LoVo (cell line): Measurements from ENCODE around the gene GLYAT.

Experiments used
- DNase-seq: peaks from one replicate; pipeline ENCODE4 v3.0.0-alpha.2; 2016; ENCODE audit warnings: low spot score

The GLYAT gene, protein sequence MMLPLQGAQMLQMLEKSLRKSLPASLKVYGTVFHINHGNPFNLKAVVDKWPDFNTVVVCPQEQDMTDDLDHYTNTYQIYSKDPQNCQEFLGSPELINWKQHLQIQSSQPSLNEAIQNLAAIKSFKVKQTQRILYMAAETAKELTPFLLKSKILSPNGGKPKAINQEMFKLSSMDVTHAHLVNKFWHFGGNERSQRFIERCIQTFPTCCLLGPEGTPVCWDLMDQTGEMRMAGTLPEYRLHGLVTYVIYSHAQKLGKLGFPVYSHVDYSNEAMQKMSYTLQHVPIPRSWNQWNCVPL

DNA sequence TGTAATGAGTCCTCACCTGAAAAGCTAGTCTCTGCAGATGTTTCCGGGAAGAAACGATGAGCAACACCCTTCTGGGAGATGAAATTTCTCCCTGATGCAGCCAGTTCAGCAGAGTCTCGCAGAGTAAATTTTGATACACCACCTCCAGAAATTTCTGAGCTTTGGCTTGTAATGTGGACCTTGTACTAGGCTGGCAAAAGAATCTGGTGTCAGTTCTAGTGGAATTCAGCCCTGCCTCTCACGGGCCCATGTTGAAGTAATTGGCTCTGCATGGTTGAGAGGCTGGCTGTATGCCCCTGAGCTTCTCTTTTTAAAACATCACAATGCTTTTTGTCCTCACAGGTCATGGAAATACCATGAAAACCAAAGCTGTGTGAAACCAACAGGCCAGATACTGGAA, at the start of gene GLYAT:
TSS of gene GLYAT (minus strand) at position 125 of the 400 bp plus-strand sequence. CDS start 7,447 bp downstream, outside the sequence.
- DNase-seq, result no peak

DNA sequence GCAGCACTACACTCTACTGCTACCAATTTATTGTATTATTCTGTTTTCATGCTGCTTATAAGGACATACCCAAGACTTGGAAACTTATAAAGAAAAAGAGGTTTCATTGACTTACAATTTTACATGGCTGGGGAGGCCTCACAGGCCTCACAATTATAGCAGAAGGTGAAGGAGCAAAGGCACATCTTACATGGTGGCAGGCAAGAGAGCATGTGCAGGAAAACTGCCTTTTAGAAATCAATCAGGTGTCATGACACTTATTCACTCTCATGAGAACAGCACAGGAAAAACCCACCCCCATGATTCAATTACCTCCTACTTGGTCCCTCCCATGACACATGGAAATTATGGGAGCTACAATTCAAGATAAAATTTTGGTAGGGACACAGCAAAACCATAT, 49.6 kb upstream of the GLYAT start:
- DNase-seq, result no peak

DNA sequence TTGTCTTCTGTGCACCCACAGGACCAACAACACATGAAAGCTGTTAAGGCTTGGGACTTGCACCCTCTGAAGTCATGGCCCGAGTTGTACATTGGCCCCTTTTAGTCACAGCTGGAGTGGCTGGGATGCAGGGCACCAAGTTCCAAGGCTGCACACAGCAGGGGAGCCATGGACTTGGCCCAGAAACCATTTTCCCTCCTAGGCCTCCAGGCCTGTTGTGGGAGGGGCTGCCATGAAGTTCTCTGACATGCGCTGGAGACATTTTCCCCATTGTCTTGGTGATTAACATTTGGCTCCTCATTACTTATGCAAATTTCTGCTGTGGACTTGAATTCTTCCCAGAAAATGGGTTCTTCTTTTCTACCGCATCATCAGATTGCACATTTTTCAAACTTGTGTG, 48.8 kb upstream of the GLYAT start:
- no peak for DNase-seq

DNA sequence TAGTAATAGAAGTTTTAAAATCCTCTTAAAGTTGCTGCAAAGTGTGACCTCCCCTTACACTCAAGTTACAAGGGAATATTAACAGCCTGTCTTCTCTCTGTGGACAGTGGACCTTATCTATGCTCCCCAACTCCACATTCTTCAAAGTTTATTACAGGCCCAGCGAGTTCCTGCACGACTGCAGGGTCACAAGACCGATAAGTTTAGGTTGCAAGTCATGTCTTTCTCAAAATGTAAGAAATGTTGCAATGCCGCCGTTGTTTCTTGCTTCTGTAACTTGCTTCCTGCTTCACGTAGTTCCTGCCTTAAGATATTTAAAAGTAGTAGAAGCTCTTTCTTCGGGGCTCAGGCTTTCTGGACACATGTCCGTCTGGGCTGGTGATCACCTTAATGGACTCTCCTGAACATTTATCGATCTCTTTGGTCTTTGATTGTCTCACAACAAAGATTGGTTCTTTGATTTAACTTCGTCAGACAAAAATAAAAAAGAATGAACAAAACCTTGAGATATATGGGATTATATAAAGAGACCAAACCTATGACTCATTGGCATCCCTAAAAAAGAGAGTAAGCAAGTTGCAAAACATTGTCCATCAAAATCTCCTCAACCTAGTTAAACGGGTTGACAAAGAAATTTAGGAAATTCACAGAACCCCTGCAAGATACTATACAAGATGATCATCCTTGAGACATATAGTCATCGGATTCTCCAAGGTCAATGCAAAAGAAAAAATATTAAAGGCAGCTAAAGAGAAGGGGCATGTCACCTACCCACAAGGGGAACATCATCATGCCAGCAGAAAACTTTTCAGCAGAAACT, 45.4 kb upstream of the GLYAT start:
- no peak for DNase-seq

DNA sequence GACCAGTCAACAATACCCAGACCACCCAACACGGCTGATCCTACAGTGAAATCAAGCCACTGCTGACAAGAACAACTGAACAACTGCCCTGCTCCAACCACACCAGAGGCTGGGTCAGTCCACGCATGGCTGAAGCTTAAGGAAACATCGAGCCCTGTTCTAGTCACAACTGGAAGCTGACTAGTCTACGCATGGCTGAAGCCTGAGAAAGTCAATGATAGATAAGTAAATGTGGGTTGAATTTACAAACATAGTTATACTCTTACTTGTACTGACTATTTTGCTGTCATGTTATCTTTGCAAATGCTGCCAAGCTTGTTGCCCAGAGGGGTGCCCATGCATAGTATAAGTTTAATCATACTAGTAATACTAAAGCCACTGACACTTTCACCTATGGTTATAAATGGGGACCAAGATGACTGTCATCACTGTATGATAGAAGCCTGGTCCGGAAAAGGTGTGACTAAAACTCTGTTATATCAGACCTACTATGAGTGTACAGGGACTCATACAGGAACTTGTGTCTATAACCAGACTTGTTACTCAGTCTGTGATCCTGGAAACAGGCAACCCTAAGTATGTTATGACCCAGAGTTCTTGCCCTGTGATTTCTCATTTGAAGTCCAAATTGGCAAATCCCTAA, 43.4 kb upstream of the GLYAT start:
- no peak for DNase-seq

DNA sequence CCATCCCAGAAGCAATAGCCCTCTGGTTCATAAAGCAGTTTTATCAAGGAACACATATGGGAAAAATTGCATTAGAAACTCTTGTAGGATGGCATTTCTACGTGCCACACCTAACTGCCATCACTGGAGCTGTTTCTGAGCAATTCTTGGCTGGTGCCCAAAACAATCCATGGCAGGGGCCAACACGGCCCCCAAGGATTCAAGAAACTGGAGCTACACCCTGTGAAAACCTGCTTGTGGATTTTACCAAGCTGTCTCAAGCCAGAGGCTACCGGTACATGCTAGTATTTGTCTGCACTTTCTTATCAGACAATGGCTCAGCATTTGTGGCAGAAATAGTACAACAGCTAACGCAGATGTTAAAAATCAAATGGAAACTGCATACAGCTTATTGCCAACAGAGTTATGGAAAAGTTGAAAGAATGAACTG, 42.4 kb upstream of the GLYAT start:
- no peak for DNase-seq

DNA sequence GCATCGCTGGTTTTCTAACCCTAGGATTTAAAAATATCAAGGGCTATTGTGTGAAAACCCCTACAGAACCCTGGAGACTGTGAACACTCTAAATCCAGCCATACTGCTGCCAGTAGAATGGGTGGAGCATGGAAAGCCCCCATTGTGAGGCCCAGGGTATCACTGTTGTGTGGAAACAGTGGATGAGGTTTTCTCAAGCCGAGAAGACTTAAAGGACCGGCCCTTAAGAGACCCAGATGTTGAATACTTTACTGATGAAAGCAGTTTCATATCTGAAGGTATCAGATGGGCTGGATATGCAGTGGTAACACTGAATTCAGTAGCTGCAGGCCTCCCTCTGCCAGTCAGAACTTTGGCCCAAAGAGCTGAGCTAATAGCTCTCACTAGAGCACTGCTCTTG, 41.6 kb upstream of the GLYAT start:
- DNase-seq, result no peak

DNA sequence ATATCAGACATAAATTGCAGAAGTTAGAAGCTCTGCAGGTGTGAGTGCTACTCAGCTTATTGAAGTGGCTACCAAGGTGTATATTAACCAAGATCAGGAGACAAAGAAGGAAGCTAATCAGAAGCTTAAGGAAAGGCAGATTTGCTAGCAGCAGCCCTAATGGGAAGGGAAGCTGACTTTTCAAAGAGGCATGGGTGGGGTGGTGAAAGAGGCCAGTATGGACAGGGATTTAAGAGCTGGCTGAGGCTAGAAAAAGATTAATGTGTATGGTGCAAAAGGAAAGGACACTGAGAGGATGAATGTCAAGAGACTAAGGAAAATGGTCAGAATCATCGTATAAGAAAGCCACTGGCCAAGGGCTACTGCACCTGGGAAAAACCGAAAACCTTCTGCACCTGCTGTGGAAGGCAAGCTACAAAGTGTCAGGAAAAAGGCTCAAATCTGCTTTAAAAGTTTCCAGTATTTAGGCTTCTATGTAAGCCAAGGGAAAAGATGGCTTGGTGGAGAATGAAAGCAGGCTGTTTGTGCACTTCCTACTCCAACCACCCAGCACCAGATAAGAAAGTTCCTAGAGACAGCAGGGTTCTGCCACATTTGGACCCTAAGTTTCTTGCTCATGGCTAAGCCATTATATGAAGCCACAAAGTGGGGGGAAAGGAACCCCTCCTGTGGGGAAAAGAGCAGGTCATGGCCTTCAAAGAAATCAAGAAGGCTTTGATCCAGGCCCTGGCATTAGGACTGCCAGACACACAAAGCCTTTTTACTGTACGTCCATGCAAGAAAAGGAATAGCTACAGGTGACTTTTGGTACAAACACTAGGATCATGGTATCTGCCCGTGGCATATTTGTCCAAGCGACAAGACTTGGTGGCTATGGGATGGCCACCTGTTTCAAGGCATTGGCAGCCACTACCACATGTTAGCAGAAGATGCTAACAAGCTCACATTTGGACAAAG, 40.9 kb upstream of the GLYAT start:
- no peak for DNase-seq

DNA sequence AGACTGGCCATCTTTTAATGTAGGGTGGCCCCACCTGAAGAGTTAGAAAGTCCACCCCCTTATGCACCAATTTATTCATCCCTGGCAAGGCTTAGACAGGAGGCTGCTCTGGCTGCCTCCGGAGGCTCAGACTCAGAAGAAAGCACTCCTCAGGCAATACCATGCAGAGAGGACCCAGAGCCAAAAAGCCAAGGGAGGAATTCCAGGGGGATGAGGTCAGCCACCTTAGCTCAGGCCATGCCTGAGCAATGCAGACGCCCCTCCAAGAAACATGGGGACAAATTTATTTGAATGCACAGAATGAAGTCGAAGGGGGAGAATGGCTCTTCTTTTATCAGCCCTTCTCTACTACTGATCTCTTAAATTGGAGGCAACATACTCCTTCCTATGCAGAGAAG, 39.7 kb upstream of the GLYAT start:
- no peak for DNase-seq

DNA sequence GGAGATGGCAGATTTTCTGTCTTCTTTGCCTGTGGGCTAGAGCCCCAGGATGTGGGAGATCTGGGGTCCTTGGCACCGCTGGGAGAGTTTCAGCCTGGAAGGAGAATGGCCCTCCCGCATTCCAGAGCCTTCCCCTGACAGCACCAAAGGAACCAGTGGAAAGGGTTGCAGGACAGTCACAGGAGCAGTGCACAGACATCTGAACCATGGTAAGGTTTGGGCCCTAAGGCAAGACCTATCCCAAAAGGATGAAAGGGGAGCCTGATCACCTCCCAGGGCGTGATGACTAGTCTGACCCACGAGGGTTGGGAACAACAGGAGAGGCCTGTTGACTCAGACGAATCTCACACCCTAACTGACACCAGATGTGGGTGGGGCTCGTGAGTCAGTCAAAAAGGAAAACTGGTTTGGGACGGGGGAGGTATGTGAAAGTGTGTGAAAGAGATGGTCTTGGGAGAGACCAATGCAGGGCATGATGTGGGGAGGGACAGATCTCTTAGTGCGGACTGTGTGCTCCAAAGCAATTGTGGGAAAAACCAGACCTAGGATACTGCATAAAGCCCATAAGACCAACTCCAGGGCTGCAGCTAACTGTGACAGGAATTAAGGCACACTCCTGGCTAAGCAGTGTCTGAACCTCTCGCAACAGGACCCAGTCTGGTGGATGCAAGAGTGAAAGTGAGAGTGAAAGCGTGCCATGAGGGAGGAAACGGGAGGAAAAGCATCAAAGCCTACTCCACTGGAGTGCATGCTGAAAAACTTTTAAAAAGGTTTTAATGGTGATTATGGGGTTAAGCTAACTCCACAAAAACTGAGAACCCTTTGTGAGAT, 39.1 kb upstream of the GLYAT start:
- peak; percentile 14 for DNase-seq

DNA sequence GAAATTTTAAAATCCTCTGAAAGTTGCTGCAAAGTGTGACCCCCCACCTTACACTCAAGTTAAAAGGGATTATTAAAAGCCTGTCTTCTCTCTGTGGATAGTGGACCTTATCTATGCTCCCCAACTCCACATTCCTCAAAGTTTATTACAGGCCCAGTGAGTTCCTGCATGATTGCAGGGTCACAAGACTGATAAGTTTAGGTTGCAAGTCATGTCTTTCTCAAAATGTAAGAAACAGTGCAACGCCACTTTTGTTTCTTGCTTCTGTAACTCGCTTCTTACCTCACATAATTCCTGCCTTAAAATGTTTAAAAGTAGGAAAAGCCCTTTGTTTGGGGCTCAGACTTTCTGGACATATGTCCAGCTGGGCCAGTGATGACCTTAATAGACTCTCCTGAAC, 38.4 kb upstream of the GLYAT start:
- no peak for DNase-seq

DNA sequence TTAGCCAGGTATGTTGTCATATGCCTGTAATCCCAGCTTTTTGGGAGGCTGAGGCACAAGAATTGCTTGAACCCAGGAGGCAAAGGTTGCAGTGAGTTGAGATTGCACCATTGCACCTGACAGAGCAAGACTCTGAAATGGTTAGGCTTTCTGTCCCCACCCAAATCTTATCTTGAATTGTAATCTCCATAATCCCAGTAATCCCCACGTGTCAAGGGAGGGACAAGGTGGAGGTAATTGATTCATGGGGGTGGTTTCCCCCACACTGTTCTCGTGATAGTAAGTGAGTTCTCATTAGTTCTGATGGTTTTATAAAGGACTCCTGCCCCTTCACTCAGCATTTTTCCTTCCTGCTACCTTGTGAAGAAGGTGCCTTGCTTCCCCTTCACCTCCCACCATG, 37.6 kb upstream of the GLYAT start:
- DNase-seq, result no peak

DNA sequence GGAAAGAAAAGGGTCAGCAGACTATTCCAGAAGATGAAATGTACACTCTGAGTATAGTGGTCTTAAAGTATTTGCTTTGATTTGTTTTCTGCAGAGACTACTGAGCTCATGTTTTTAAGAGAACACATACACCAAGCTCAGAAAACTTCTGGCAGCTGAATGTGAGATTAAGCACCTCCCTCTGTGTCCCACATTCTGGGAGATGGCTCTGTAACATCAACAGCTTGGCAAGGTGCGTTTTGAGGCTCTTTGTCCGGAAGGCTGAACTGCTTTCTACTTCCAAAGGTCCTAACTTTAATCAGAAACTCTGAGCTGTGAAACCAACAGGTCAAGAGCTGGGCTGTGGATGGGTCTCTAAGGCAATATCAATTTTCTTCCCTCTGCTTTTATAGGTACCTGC, 36.4 kb upstream of the GLYAT start:
- DNase-seq, result no peak

DNA sequence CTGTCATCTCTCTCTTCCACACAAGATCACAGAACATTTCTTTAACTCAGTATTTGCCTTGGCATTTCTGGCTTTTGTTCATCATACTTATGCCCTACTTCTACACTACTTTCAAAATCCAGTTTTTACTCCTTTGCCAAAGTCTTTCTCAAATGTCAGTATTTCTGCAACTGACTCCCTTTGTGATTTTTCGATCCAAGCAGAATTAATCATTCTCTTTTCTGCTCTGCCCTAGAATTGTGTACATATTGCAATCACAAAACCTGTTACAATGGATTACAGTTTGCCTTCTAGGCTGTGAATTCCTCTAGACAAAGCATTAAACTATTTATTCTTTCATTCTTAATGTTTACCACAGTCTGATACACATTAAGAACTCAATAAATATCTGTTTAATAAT, 33.3 kb upstream of the GLYAT start:
- DNase-seq, result no peak

DNA sequence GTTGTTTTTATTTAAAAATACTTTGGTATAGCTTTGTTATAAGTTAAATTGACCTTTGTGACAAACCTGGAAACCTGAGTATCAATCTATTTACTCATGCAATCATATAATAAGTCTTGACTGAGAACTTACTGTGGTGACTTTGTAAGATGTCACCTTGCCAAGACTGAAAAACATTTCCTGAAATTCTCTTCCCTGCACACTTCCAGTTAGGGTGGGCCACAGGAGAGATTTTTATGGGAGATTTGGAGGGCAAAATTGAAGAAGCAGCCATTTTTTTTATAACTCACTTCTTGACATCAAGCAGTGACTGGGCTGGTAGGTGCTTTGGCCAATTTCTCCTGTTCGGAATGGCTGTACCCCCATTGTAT, 31.4 kb upstream of the GLYAT start:
- no peak for DNase-seq

DNA sequence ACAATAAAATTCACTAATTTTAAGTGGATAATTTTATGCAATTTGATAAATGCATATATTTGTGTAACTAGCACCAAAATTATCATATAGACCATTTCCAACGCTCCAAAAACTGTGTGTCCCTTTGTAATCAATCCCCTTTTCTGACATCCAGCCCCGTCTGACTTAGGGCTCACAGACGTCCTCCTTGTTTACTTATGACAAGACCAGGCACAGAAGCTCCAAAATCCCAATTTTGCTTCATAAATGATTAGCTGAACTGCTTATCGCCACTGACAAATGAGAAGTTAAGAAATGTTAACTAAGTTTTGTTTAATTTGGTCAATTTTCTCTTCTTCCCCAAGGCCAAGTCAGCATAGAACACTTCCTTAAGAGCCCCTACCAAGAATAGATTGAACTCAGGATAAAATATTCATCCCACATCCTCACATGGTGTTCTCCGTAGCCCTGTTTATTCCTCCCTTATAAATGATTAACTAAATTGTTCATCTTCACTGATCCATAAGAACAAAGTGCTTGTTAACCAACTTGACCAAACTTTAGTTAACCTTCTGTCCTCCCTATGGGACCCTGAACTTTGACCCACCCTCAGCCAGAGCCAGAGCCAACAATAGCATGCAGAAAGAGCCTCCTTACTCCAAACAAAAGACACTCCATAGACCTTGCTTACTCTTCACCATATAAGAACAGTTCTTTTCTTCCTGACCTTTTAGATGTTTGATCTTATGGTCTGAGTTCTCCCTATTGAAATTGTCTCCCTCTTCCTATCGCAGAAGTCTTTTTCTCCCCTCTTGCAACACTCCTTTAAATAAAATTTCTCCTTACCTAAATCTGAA, 30.8 kb upstream of the GLYAT start:
- no peak for DNase-seq

DNA sequence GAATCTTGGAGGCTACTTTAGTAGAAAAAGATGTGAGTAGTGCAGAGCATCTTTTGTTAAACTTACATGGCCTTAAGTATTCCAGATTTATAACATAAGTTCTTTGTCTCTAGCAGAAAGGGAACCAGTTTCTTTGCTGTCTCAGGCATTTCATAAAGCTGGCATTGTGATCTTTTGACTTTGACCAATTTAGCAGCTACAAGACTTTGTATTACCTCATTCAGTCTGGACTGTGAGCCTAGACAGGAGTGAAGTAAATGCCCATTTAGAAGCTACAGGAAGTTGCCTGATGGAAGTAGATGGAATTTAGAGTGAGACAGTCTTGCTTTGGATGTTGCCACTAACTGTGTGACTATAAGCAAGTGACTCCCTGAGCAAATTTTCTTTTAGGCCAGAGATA, 25.7 kb upstream of the GLYAT start:
- no peak for DNase-seq

DNA sequence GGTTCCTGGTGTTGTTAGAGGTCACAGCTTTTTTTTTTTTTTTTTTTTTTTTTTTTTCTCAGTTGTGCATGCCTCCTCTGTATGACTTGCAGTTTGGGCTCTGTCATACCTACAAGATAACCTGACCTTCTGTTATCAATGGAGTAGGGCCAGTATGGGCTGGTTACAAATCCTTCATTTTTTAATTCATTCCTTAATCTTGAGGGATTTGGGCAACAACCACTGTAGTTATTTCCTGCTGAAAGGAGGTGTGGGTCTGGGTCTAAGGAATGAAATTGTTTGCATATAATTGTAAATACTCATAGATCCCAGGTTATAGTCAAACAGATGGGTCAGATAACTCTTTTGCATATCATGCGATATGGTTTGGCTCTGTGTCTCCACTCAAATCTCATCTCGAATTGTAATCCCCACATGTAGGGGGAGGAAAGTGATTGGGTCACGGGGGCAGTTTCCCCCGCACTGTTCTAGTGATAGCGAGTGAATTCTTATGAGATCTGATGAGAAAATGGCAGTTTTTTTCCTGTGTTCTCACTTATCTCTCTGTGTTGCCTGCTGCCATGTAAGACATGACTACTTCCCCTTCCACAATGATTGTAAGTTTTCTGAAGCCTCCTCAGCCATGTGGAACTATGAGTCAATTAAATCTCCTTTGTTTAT, 14.1 kb upstream of the GLYAT start:
- no peak for DNase-seq

DNA sequence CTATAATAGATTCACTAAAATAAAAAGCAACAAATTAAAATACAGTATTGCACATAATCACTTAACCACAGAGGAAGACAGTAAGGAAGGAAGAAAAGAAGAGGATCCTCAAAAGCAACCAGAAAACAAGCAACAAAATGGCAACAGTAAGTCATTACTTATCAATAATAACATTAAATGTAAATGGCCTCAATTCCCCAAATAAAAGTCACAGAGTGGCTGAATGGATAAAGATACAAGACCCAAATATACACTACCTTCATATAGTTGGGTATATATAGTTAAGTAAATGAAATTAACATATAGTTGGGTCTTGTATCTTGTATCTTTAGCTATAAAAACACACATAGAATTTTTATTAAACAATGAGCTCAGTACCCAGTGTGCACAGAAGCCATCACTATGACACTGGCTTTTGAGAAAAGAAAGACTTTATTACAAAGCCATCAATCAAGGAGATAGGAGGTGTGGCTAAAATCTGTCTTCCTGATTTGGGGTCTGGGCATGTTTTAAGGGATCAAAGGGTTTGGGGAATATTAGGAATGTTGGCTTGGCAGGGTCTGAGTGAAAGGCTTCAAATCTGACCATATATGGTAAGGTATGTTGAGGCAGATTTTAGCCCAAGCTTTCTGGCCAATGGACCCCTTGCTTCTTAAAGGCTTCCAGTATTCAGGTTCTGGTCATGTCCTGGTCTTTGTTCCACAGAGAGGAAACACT, 13.4 kb upstream of the GLYAT start:
- no peak for DNase-seq
